Measurements from ENCODE around the gene PRKAB2.
"Not testable (repeated sequence)": the region's sequence is repeated elsewhere in the genome, so short reads cannot be mapped to it uniquely, and the experiment has no call there.

Gene PRKAB2

DNA sequence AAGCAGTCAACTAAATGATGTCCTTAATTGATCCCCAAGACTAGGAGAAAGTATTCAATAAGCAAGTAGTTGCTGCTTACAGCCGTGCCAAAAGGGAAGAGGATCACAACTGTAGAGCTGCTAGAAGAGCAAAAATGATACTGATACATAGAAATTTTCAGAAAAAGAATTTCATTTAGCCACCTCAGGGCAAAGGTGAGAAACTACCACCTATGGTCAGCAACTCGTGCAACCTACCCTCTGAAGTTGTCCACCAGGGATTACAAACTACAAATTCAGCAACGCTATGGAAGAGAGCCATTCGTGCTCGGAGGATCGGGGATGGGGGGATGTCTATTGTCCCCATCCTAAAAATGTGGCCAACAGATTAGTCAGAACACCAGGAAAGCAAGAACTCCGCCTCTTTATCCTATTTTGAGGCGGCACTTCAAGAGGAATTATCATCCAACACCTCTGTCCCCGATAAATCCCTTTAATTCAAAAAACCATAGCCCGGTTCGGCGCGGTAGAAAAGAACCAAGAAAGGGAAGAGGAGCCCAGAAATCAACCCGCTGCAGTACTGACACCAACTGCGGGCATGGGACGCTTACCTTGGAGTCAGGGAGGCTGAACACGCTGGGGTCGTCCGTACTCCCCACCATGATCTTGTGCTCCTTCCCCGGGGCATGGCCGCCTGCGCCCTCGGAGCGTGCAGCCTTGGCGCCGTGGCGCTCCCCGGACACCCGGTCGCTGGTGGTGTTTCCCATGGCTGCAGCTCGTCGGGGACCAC, 687 bp downstream of the PRKAB2 start:
- DNase-seq (ENCODE audit: low spot score), result no peak

- no peak for DNase-seq (ENCODE audit: low spot score)
These were observed 2.2 kb downstream of the PRKAB2 start for GRCh38 chr1:147169840-147170674.

DNA sequence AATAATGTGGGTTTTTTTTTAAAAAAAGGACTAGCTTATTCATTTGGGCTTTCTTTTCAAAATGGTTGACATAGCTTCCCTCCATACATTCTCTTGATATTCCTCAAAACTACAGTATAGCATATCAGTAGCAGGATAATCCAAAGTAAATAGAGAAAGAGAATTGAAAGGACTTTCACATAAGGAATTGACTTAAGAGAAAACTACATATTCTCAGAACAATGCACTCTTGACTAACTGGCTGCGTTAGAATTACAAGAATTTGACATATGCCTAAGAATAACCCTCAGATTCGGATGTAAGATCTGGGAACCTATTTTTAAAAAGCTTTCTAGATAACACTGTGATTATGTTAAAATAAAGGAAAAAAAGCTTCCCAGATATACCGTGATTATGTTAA, 3.1 kb downstream of the PRKAB2 start:
- DNase-seq (ENCODE audit: low spot score), result no peak

GRCh38 chr1:147168626-147169058, 3.6 kb downstream of the PRKAB2 start:
- DNase-seq (ENCODE audit: low spot score), result no peak

DNA sequence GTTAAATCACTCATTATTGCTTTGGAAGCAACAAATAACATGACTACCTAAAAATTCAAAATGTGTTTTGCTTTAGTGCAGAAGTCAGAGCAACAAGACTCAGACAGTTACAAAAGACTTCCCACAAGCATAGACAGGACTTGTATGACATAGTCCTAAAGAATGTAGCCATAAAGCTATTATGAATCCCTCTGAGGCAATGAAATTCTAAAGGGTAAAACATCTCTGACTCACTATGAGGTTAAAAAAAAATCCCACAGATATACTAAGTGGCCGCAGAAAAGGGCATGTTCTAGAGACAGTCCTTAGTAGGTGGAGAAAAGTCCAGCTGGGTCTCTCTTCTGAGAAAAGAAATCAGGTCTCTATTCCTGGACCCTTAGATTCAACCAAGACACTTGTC, 4.9 kb downstream of the PRKAB2 start:
- DNase-seq (ENCODE audit: low spot score), result no peak

- no peak for DNase-seq (ENCODE audit: low spot score)
These were observed 9.3 kb downstream of the PRKAB2 start for GRCh38 chr1:147163019-147163418.

DNA sequence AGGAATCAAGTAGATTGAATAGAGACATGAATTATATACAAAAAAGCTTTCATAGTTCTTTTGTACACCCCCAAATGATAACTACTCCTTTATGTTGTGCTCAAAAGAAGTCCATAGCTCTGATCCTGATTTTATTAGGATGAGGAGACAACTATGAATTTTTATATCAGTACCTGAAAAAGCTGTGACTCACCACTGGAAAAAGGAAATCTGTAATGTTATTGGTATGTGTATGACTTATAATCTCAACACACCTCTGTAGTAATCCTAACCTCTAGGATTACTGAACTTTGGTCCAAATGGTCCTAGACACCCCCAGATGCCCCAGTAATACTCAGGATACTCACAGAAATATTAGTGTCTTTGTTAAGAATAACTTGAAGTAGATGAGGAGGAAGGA, 10.2 kb downstream of the PRKAB2 start:
- no peak for DNase-seq (ENCODE audit: low spot score)

GRCh38 chr1:147157116-147157515, 15.2 kb downstream of the PRKAB2 start:
- DNase-seq (ENCODE audit: low spot score), result not testable (repeated sequence)

- DNase-seq (ENCODE audit: low spot score), result no peak
These were observed 15.6 kb downstream of the PRKAB2 start for GRCh38 chr1:147156642-147157041.

DNA sequence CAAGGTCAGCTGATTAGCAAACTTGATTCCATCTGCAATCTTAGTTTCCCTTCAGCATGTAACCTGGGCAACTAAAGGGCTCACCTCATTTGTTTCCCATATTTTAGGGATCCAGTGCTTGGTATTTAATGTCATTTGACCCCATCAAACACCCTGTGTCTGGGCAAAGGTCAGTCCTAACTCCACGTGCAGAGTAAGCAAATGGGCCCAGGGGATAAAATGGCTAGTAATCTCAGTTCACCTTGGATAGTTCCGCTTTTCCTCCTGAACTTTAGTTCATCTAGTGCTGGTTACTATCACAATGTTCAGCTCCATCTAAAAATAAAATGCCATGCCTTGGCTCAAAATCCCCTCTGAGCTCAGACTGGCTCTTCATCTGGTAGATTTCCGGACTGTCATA, 19.5 kb downstream of the PRKAB2 start:
- DNase-seq (ENCODE audit: low spot score), result no peak

DNA sequence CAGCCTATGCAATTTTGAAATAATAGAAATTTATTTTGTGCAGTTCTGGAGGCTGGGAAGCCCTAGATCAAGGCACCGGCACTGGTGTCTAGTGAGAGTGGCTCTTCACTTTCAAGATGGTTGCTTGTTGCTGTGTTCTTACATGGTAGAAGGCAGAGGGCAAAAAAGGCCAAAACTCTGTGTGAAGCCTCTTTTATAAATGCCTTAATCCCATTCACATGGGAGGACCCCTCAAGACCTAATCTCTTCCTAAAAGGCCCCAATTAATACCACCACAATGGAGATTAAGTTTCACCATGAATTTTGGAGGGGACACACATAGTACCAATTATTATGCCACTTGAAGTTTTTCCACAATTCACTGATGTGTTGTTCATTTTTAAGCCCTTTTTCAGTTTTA, 21.0 kb downstream of the PRKAB2 start:
- no peak for DNase-seq (ENCODE audit: low spot score)

GRCh38 chr1:147142886-147143285, 29.4 kb downstream of the PRKAB2 start:
- no peak for DNase-seq (ENCODE audit: low spot score)

DNA sequence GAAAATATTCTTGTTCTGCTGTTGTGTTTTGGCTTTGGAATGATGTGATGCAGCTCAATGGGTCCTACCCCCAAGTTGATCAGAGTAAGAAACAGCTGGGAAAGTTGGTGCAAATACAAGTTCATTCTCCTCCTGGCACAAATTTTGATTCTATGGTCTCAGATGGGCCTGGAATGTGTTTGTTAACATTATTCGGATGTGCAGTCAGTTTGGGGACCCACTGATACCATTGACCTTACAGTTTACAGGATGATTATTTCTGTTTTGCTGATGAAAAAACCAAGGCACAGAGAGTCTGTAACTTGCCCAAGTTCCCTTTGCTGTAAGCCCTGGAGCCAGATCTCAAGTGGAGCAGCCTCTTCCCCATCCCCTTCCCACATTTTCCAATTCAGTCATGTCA, 41.5 kb downstream of the PRKAB2 start:
- not testable (repeated sequence) for DNase-seq (ENCODE audit: low spot score)

- DNase-seq (ENCODE audit: low spot score), result no peak
These were observed 43.0 kb downstream of the PRKAB2 start for GRCh38 chr1:147129116-147129873.

DNA sequence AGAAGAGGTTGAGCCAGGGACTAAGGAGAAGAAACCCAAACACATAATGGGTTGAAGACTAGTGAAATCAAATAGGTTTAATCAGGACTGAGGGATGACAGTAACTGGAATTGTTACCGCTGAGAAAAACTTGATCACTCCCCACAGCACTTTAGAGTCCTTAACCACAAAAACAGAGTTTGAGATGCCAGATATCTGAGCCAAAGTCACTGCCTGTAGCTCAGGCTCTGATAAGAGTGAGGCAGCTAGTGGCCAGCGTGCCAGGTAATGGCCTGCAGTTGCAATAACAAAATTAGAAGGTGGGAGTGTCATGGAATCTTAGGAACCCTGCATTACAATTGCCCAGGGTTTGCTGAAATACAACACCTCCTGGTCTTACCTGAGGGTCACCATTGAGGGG, 48.0 kb downstream of the PRKAB2 start:
- DNase-seq (ENCODE audit: low spot score), result no peak

DNA sequence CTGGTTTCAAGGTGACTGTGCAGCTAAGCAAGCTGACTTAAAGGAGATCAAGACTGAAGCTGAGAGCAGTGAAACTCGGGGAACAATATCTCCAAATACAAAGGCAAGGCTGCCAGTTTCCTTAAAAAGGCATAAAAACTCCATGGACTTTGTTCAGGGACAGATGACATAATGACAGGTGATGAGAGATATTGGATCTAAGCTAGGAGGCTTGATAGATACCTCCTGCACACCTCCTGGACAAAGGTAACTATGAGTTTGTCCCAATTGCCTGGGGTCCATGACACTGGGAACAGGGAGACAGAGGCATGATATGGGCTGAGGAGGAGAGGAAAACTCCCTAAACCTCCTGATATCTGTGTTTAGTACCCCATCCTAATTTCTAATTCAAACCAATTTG, 55.2 kb downstream of the PRKAB2 start:
- DNase-seq (ENCODE audit: low spot score), result no peak

DNA sequence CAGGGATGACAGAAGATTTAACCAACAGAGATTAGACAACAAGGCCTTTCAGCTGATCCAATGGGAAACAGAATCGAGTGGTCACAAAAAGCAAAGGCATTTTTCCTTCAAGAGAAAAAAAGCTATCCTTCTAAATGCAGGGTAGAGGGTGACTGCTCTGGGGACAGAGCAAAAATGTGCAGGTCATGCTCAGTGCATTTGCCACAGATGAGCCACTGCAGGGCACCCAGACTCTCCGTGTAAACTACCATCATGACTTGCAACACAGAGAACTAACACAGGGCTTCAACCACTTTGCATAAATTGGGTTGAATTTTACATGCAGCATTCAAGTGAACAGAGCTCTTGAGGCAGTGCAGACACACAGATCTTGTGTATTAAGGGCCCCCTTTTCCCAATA, 56.8 kb downstream of the PRKAB2 start:
- no peak for DNase-seq (ENCODE audit: low spot score)

DNA sequence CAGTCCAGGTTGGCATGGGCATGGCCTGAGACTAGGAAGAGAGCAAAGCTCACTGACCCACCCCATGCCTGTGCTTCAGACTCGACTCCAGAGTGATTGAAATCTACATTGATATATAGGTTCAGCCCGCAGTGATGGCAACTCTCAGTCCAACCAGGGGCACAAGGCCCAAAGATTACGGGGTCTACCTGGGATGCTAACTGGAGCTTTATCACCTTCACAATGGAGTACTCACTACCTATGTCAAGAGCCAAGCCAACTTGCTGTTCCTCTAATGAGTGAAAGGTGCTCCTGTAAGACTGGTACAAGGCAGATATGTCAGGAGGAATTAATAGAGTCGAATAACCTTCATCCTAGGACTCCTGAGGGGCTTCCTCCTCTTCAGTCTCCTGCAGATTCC, 57.2 kb downstream of the PRKAB2 start:
- not testable (repeated sequence) for DNase-seq (ENCODE audit: low spot score)

GRCh38 chr1:147114353-147114752, 57.9 kb downstream of the PRKAB2 start:
- not testable (repeated sequence) for DNase-seq (ENCODE audit: low spot score)

DNA sequence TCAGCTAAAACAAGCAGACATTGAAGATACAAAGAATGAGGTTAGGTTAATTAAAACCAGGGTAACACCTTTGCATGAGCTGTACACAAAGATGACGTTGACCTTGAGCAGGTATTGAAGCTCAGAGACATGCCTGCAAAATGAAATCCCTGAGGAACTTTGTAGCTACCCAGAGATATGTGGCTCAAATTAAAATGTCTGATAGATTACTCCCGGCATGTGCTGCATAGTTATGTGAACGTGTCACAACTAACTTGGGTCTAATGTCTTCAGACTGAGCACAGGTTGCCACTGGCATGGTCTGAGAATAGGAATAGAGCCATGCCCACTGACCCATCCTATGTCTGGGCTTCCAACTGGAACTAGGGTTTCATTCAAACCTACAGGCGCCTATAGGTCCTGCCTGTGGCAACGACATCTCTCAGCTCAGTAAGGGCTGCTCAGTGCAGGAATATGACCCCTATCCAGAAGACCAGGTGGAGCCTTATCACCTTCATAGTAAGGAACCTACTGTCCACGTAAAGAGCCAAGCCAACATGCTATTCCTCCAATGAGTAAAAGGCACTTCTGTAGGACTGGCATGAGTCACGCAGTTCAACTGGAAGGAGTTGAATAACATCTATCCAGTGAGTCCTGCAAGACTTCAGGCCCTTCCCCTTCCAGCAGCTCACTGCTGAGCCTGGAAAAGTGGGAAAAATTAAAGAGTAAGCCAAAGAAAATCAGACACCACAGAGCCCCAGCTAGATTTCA, 60.7 kb downstream of the PRKAB2 start:
- DNase-seq (ENCODE audit: low spot score), result no peak

DNA sequence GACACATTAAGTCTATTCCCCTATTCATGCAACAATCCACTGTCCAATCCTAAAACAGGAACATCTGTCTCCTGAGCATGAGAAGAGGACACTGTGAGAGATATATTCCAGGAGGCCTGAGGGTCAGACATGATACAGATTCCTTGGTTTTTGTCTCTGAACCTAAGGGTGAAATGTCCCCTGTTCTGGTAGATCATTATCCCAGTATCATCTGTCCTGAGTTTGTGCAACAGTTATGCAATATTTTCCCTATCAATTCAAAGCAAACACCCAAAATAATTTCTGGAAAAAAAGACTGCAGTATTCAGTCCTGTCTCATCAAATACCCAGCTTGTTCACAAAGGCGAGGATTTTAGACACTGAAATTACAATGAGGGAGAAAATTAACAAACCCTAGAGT, 61.4 kb downstream of the PRKAB2 start:
- no peak for DNase-seq (ENCODE audit: low spot score)

DNA sequence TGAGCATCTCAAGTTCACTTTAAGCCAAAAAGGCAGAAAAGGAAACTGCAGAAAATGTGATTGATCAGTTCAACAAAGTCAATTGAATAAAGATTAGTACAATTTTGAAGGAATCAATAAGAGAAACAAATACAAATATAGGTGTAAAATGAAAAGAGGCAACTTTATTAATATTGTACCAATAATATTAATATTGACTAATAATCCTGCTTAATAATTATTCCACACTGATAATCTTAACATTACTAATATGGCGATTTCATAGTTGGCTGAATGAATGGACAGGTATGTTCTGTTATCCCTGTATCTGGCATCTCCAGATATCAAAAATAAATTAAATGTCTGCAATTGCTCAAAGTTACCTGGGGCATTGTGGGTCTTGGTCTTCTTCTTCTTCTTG, 61.8 kb downstream of the PRKAB2 start:
- no peak for DNase-seq (ENCODE audit: low spot score)
